GM18499 (cell line): ENCODE results near the gene GALNTL6.

ENCODE experiments used
- ATAC-seq: cut with Tn5 transposase; IDR thresholded peaks from one replicate; pipeline ENCODE4 v1.9.1; 2021; ENCODE audit warnings: moderate number of reproducible peaks; ENCODE audit not compliant: insufficient read depth, unreplicated experiment

The GALNTL6 gene

GRCh38 chr4:173073939-173074500, 1260.8 kb downstream of the GALNTL6 start:
- ATAC-seq: no peak

GRCh38 chr4:173074501-173074946, 1261.3 kb downstream of the GALNTL6 start:
- no peak for ATAC-seq

- no peak for ATAC-seq
Measured at GRCh38 chr4:173076903-173077634, 1263.9 kb downstream of the GALNTL6 start.

- no peak for ATAC-seq
Measured at GRCh38 chr4:173088144-173088543, 1274.9 kb downstream of the GALNTL6 start.
